Activated naive CD8-positive, alpha-beta T cell (primary cell): ENCODE measurements around the gene ARF1.

Experiments
- H3K27ac Mint-ChIP-seq: one replicate; pipeline ENCODE4 v1.8.0; 2021; ENCODE audit warnings: mixed read lengths
- H3K27me3 Mint-ChIP-seq: one replicate; pipeline ENCODE4 v1.8.0; 2021; ENCODE audit warnings: mixed read lengths
- H3K36me3 Mint-ChIP-seq: one replicate; pipeline ENCODE4 v1.8.0; 2021; ENCODE audit warnings: mixed read lengths
- H3K4me1 Mint-ChIP-seq: one replicate; pipeline ENCODE4 v1.8.0; 2021; ENCODE audit warnings: low read depth, mixed read lengths
- H3K4me3 Mint-ChIP-seq: one replicate; pipeline ENCODE4 v1.8.0; 2021; ENCODE audit warnings: mild to moderate bottlenecking, mixed read lengths
- H3K9me3 Mint-ChIP-seq: one replicate; pipeline ENCODE4 v1.8.0; 2021; ENCODE audit warnings: low read depth, mixed read lengths

ARF1 gene

DNA sequence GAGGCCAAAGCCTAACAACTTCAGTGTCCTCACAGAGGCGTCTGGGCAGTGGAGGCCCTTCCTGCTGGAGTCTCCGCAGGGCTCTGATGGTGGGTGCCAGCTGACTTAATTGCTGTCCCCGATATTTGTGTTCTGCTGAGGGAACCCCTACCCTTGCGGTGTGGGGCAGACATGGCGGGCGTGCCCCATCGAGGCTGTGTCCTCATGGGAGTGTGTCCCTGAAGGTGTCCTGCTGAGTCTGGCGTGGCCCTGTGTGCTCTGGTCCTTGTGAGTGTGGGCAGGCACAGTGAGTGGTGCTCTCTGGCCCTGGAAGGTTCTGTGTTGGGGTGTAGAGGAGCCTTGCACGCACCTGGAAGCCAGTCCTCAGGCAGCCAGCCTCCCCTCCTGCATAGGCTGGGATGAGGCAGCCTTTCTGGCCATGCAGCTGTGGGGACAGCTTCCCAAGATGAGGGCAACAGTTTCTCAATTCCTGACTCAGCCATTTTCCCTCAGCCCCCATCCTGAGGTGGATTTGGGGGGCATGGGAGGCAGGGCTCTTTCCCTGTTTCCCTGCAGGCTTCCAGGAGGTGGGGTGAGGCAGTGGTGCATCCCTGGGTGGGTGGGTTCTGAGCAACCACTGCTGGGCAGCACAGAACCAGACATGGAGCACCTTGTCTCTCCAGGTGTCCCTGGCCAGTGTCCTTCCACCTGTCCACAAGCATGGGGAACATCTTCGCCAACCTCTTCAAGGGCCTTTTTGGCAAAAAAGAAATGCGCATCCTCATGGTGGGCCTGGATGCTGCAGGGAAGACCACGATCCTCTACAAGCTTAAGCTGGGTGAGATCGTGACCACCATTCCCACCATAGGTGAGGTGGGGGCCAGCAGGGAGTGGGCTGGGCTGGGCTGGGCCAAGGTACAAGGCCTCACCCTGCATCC, 14.2 kb downstream of the ARF1 start:
- Mint-ChIP-seq H3K36me3 (peaks cover 5% of the 10 kb centered on the region), H3K4me3 (no peak overlapping the region), H3K9me3 (no peaks in the 10 kb centered on the region), H3K4me1 (peaks cover 35% of the 10 kb centered on the region), H3K27me3 (no peaks in the 10 kb centered on the region), H3K27ac (no peak overlapping the region)

DNA sequence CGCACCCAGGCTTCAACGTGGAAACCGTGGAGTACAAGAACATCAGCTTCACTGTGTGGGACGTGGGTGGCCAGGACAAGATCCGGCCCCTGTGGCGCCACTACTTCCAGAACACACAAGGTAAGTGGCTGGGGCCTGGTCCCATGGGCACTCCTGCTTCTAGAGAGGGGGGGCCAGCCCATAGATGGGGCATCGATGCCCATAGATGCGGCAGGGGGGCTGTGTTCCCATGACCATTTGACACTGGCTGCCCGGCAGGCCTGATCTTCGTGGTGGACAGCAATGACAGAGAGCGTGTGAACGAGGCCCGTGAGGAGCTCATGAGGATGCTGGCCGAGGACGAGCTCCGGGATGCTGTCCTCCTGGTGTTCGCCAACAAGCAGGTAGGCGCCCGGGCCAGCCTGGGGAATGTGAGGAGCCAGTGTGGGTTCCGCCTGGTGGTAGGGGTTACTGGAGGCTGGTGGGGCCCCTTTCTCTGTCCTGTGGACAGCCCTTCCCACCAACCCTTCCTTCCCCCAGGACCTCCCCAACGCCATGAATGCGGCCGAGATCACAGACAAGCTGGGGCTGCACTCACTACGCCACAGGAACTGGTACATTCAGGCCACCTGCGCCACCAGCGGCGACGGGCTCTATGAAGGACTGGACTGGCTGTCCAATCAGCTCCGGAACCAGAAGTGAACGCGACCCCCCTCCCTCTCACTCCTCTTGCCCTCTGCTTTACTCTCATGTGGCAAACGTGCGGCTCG, 15.0 kb downstream of the ARF1 start:
- Mint-ChIP-seq H3K27ac (no peak overlapping the region), H3K9me3 (no peaks in the 10 kb centered on the region), H3K4me1 (peaks cover 27% of the 10 kb centered on the region), H3K4me3 (no peak overlapping the region), H3K36me3 (peaks cover 5% of the 10 kb centered on the region), H3K27me3 (no peaks in the 10 kb centered on the region)

DNA sequence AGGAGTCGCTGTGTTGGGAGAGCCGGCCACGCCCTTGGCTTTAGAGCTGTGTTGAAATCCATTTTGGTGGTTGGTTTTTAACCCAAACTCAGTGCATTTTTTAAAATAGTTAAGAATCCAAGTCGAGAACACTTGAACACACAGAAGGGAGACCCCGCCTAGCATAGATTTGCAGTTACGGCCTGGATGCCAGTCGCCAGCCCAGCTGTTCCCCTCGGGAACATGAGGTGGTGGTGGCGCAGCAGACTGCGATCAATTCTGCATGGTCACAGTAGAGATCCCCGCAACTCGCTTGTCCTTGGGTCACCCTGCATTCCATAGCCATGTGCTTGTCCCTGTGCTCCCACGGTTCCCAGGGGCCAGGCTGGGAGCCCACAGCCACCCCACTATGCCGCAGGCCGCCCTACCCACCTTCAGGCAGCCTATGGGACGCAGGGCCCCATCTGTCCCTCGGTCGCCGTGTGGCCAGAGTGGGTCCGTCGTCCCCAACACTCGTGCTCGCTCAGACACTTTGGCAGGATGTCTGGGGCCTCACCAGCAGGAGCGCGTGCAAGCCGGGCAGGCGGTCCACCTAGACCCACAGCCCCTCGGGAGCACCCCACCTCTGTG, 15.9 kb downstream of the ARF1 start:
- Mint-ChIP-seq H3K9me3 (no peaks in the 10 kb centered on the region), H3K4me1 (peaks cover 28% of the 10 kb centered on the region), H3K27me3 (no peaks in the 10 kb centered on the region), H3K36me3 (peaks cover 5% of the 10 kb centered on the region), H3K4me3 (no peak overlapping the region), H3K27ac (no peak overlapping the region)

DNA sequence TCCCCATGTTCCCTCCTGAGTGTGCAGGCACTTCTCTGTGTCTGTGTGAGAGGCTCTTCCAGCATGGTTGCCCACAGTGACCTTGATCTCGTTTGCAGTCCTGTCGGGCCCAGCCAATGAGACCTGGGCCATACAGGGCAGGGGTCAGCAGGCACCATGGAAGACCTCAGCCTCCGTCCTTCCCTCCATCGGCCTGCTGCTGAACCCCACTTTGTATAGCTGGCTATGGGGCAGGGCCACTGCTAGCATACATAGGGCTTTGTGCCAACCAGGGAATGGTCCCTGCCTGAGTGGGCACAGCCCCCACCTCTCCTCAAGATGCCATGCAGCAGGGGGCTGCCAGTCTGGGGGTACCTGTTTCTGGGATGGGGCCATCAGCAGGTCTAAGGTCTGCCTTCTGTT, 16.8 kb downstream of the ARF1 start:
- H3K27me3 Mint-ChIP-seq, result no peaks in the 10 kb centered on the region
- H3K4me1 Mint-ChIP-seq, result peaks cover 31% of the 10 kb centered on the region
- H3K4me3 Mint-ChIP-seq, result no peak overlapping the region
- H3K9me3 Mint-ChIP-seq, result no peaks in the 10 kb centered on the region
- H3K36me3 Mint-ChIP-seq, result peaks cover 5% of the 10 kb centered on the region
- no peak overlapping the region for H3K27ac Mint-ChIP-seq

DNA sequence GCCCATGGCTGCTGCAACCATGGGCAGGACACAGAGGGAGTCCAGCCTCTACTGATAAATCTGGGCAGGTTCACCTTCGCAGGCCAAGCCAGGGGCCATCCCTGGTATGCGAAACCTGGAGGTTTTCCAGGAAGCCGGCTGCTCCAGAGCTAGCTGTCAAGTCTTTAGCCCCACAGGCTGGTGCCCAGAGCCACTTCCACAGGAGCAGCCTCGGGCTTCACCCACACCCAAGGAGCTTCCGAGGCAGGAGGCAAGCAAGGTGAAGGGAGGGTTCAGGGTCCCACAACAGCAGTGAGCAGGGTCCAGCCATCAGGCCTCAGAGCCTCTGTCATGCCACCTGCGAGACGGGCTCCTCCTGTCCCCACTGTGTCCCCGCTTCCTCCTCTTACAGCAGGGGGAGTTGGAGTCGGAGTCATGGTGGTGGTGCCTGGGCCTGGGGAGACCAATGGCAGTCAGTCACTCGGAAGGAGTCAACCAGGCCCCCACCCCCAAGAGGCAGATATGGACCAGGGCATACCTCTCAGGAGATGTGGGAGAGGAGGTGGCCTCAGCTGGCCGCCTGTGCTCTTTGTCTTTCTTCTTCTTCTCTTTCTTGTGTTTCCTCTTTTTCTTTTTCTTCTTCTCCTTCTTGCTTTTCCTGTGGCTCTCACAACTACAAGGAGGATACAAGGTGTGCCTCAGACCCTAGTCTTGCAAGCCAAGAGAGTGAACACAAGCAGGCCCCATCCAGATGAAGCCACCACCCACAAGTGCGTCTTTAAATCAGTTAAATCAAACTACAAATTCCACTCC, 18.5 kb downstream of the ARF1 start:
- Mint-ChIP-seq H3K27me3 (no peaks in the 10 kb centered on the region), H3K4me1 (peaks cover 18% of the 10 kb centered on the region), H3K9me3 (no peaks in the 10 kb centered on the region), H3K36me3 (no peaks in the 10 kb centered on the region), H3K27ac (peak overlapping the region; percentile 68), H3K4me3 (peak overlapping the region; percentile 77)

DNA sequence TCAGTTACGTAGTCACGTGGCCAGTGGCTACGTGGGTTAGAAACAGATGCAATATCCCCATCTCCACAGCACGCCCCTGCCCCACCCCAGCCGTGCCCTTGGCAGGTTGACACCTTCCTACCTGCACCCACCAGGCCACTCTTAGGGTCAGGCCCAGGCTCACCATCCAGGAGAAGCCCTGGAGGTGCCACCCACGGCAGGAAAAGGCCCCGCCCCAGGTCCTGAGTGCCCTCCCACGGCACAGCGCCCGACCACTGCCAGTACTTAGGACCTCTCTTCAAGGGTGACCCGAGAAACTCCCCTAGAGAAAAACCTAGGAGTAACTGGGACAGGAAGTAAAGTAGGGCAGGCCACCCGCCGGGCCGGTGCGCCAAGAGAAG, 19.1 kb downstream of the ARF1 start:
- Mint-ChIP-seq H3K4me1 (peaks cover 21% of the 10 kb centered on the region), H3K36me3 (no peaks in the 10 kb centered on the region), H3K27me3 (no peaks in the 10 kb centered on the region), H3K4me3 (peak overlapping the region; percentile 77), H3K27ac (peak overlapping the region; percentile 68), H3K9me3 (no peaks in the 10 kb centered on the region)

DNA sequence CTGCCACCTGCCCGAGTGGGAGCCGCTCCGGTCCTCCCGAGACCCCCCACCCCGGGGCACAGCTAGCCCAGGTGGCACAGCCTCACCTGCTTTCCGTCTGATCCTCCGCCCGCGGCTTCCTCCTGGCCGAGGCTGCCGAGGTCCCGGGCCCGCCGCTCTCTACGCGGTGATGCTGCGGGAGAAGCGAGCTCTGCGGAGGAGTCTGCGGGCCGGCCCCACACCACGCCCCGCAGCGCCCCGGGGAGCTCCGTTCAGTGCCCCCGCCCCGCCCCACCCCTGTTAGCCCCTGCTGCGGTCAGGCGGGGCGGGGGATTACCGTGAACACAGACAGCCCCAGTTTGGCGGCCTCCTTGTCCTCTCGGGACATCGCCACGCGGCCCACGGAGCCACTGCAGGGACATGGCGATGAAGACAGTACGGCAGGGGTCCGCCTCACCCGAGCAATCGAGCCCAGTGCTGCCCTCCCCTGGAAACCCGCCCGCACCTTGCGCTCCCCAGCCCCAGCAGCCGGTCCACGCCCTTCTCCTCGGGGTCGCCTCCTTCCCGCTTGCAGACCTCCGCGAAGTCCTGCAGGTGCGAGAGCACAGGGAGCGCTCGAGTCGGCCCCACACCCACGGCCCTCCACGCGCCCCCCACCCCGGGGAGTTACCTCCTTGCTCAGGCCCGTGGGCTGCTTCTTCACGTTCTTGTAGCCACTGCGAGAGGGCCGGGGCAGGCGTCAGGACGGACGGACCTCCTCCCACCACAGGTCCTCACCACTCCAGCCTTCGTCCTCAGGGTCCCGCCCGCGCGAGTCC, 19.7 kb downstream of the ARF1 start:
- H3K27ac Mint-ChIP-seq, result no peak overlapping the region
- H3K9me3 Mint-ChIP-seq, result no peaks in the 10 kb centered on the region
- no peaks in the 10 kb centered on the region for H3K36me3 Mint-ChIP-seq
- peak overlapping the region; percentile 77 for H3K4me3 Mint-ChIP-seq
- H3K4me1 Mint-ChIP-seq, result peaks cover 21% of the 10 kb centered on the region
- no peaks in the 10 kb centered on the region for H3K27me3 Mint-ChIP-seq

DNA sequence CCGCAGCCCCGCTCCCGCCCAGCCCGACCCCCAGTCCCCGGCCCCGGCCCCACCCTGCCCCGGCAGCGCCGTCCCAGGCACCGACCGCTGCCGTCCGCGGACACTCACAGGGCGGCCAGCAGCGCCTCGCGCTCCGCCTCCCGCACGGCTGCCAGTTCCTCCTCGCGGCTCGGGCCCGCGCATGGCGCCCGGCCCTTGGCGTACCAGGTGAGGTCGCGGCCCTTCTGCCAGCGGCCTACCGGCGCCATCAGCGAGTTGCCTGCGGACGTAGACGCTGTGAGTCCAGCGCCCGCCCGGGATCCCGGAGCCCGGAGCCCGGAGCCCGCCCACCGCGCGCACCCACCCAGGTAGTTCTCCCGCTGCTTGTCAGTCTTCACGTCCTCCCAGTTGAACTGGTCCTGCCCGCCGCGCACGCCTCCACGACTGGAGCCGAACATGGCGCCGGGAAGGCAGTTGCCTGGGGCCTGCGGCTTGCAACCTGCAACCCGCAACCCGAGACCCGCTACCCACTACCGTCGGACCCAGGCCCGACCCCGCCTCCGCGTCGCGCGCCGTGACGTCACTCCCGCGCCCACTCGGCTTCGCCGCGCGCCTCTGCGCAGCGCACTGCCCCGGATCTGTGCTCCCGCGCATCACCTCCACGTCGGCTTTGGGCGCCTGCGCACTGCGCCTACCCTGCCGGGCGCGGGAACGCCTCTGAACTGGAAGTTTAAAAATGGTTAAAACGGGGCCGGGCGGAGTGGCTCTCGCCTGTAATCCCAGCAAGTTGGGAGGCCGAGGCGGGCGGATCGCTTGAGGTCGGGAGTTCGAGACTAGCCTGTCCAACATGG, 20.5 kb downstream of the ARF1 start, which contains the start of gene C1orf35:
C1orf35 (minus strand) TSS at position 535 of the 830 bp plus-strand sequence; CDS start at position 437, 98 bp downstream.
- peak within 1 kb of the TSS; percentile 92 for H3K4me3 Mint-ChIP-seq
- H3K36me3 Mint-ChIP-seq, result no peaks in the 10 kb centered on the region
- no peaks in the 10 kb centered on the region for H3K27me3 Mint-ChIP-seq
- H3K4me1 Mint-ChIP-seq, result peaks cover 24% of the 10 kb centered on the region
- no peaks in the 10 kb centered on the region for H3K9me3 Mint-ChIP-seq
- peak within 1 kb of the TSS; percentile 90 for H3K27ac Mint-ChIP-seq

DNA sequence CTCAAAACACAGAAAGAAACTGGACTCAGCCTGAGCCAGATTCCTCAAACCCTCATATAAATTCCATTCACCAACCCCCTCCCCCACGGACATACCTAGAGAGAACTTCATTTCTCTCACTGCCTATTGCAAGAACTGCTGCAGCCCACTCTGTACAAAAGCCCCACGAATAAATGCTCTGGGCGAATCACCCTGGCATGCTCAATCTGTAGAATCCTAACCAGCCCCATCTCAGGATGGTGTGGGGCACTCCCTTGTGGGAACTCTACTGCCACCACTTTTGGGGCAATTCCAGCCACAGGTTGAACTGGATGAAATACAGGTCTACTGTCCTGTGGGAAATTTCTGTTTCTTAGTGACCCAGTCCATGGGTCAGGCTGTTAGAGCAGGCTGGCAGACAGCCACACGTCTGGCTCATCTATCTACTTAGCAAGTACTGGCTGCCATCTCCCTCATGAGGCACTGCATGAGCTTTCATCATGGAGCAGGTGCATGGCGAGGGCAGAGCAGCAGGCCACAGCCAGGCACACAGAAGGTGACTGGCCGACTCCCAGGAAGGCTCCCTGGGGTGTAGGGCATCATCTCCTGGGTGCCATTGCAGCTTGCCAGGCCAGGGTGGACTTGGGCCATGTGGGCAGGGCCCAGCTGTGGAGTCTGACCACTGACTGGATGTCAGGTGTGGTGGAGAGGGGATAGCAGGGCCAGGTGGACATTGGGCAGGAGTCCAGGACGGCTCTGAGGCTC, 22.2 kb downstream of the ARF1 start:
- Mint-ChIP-seq H3K27me3 (no peaks in the 10 kb centered on the region), H3K9me3 (no peaks in the 10 kb centered on the region), H3K4me3 (peak overlapping the region; percentile 92), H3K4me1 (peaks cover 32% of the 10 kb centered on the region), H3K27ac (peak overlapping the region; percentile 76), H3K36me3 (no peaks in the 10 kb centered on the region)

DNA sequence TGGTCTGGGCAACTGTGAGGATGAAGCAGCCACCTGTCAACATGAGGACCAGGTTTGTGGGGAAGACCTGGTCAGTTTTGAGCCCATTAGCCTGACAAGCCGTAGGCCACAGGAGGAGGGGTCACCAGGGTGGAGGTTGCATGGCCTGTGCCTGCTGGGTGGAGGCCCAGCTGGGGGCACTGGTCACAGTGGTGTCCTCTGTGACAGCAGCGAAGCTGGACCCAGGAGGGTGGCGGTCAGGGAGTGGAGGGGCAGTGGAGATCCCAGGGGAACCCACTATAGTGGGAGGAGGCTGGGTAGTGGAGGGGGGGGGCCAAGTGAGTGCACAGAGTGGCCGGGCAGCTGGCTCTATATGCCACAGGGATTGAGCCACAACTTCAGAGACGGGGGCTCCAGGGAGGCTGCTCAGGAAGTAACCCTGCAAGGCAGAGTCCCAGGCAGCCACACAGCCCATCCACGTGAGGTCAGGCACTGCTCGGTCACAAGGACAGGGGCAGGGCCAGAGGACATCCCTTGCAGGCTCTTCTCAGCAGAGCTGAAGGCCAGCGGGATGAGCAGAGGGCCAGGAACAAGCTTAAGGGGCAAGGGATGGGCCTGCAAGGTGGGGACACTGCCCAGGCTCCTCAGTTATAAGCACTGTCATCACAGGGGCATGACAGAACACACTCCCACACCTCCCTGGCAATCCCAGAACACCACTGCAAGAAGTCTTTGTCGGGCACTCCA, 22.9 kb downstream of the ARF1 start:
- H3K36me3 Mint-ChIP-seq, result no peaks in the 10 kb centered on the region
- H3K4me3 Mint-ChIP-seq, result no peak overlapping the region
- peaks cover 38% of the 10 kb centered on the region for H3K4me1 Mint-ChIP-seq
- no peak overlapping the region for H3K27ac Mint-ChIP-seq
- no peaks in the 10 kb centered on the region for H3K27me3 Mint-ChIP-seq
- H3K9me3 Mint-ChIP-seq, result no peaks in the 10 kb centered on the region

DNA sequence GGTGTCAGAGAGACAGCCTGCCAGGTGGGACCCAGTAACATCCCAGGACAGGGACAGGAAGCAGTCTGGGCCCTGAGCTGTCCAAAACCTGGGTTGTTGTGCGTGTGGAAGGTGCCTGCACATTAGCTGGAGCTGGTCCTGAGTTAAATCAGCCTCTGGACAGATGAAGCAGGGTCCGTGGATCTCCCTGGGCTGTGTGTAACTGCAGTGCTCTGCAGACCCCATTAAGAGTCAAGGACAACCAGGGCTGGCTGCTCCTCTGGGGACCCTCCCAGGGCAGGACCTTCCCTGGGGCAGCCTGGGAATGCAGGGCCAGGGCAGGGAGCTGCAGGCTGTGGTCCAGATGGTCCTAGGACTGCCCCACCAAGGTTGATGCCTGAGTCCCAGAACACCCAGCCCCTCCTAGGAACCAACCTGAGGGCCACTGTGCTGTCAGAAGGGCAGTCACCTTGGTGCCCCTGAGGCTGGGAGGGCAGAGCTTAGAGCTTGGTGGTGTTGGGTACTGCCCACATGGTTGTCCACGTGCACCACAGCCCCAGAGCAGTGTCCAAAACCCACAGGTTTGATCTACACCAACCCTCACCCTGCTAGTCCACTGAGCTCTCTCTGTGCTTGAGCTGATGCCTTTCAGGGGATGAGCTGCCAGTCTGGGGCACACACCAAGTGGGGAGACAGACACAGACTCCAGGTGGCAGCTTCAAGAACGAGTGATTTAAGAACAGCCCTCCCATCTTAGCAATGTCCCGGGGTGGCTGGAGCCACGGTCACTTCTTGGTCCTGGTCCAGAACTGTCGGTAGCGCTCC, 23.7 kb downstream of the ARF1 start:
- Mint-ChIP-seq H3K36me3 (no peaks in the 10 kb centered on the region), H3K27ac (no peak overlapping the region), H3K4me1 (peaks cover 38% of the 10 kb centered on the region), H3K27me3 (no peaks in the 10 kb centered on the region), H3K4me3 (peak overlapping the region; percentile 47), H3K9me3 (no peaks in the 10 kb centered on the region)

DNA sequence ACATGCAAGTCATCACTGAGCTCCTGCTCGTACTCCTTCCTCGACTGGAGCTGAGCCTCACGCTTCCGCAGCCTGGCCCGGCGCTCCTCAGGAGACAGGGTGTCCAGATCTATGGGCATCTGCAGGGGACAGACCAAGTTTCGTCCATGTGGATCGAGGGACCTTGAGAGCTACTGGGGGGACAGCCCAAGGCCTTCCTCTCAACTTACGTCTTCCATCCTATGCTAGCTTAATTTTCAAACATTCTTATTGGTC, 24.2 kb downstream of the ARF1 start:
- no peaks in the 10 kb centered on the region for H3K9me3 Mint-ChIP-seq
- peaks cover 33% of the 10 kb centered on the region for H3K4me1 Mint-ChIP-seq
- H3K36me3 Mint-ChIP-seq, result no peaks in the 10 kb centered on the region
- H3K4me3 Mint-ChIP-seq, result peak overlapping the region; percentile 47
- H3K27me3 Mint-ChIP-seq, result no peaks in the 10 kb centered on the region
- no peak overlapping the region for H3K27ac Mint-ChIP-seq
